ENCODE measurements around the gene SLC1A1.

- TF ChIP-seq POLR2A (IDR thresholded peaks at IDR 0.05) (no peak), CTCF (IDR thresholded peaks at IDR 0.05) (no peak)
These were observed 68.2 kb downstream of the SLC1A1 start for GRCh38 chr9:4558371-4558998.

Measured in heart left ventricle (tissue), 13 donors.